GM10266 (cell line): ENCODE measurements around the gene ARHGAP28.

Experiments
- DNase-seq: peaks from one replicate; pipeline ENCODE4 v3.0.0; 2012; ENCODE audit errors: extremely low spot score
- TF ChIP-seq, protein P1 (sequence below): IDR thresholded peaks from 2 replicates; pipeline ENCODE4 v1.5.1; 2012; ENCODE audit warnings: mild to moderate bottlenecking, low read depth; ENCODE audit not compliant: control insufficient read depth, insufficient read depth; ENCODE audit errors: missing control alignments

The ARHGAP28 gene

DNA sequence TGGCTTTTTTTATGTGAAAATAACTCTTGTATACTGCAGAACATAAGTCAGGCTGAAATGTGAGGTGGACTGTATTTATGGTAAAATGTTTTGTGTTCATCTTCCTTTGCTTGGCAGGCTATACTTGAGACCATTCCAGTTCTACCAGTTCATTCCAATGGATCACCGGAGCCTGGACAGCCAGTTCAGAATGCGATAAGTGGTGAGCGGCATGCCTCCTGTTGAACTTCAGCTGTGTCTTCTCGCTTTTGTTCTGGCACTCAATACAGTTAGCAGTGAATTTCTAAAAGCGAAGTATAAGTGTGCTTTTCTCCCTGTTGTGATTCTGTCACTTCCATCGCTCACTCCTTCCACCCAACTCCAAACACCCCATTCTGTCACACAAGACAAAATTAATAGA, 138.5 kb downstream of the ARHGAP28 start:
- TF ChIP-seq, protein P1, sequence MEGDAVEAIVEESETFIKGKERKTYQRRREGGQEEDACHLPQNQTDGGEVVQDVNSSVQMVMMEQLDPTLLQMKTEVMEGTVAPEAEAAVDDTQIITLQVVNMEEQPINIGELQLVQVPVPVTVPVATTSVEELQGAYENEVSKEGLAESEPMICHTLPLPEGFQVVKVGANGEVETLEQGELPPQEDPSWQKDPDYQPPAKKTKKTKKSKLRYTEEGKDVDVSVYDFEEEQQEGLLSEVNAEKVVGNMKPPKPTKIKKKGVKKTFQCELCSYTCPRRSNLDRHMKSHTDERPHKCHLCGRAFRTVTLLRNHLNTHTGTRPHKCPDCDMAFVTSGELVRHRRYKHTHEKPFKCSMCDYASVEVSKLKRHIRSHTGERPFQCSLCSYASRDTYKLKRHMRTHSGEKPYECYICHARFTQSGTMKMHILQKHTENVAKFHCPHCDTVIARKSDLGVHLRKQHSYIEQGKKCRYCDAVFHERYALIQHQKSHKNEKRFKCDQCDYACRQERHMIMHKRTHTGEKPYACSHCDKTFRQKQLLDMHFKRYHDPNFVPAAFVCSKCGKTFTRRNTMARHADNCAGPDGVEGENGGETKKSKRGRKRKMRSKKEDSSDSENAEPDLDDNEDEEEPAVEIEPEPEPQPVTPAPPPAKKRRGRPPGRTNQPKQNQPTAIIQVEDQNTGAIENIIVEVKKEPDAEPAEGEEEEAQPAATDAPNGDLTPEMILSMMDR: no peak
- no peak for DNase-seq

DNA sequence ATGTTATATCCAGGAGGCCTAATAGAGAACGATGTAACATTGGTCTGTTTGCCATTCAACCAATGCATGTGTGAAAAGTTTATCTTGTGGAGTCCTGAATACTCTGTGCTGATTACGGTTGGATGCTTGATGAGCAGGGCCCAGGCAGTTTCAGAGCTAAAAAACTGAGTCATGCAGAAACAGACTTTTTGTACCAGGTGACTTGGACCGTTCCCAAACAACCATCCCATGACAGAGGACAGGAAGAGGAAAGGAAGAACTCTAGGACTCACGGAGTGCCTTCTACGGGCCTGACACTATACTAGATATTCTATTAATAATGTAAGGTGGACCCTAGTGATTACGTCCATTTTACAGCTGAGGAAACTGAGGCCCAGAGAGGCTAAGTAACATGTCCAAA, 142.1 kb downstream of the ARHGAP28 start:
- TF ChIP-seq, protein P1: no peak
- DNase-seq: no peak

DNA sequence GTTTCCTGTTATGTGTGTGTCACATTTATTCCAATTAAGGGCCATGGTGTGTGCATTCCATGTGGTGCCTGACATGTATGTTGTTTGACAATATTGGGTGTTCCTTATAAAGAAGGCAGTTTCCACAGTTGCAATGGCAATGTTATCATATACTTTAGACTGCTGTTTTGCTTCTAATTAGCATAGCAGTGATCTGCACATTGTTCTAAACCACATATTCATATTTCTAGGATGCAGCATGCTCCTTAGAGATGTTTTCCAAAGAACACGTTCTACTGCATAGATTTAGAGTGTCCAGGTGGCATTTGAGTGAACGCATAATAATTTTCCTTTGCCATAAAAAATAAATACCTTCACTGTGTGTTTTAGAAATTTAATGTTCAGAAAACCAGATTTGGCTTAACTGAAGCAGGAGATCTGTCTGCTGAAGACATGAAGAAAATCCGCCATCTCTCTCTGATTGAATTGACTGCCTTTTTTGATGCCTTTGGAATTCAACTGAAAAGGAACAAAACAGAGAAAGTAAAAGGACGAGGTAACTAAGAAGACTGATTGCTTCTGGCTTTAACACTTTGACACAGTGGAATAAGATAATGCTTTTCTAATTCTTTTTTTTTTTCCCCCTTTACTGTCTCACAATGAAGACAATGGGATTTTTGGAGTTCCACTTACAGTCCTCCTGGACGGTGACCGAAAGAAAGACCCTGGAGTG, 143.7 kb downstream of the ARHGAP28 start:
- DNase-seq: no peak
- TF ChIP-seq, protein P1: no peak

DNA sequence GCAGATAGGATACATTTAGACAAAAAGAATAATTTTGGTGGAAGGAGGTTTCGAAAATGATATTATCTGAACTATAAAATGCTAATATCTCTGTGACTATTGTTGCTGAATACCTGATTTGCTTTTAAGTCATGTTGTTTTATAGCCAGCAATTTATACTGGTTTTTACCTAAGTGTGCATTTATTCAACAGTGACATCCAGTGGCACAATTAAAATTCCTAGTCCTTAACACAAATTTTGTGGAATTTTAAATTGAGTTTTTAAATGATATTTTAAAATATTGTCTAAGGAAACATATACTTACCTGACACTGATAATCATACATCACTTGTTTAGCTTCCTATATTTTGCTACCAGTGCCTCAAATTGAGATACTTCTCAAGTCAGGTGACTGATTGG, 144.8 kb downstream of the ARHGAP28 start:
- TF ChIP-seq, protein P1: no peak
- no peak for DNase-seq

DNA sequence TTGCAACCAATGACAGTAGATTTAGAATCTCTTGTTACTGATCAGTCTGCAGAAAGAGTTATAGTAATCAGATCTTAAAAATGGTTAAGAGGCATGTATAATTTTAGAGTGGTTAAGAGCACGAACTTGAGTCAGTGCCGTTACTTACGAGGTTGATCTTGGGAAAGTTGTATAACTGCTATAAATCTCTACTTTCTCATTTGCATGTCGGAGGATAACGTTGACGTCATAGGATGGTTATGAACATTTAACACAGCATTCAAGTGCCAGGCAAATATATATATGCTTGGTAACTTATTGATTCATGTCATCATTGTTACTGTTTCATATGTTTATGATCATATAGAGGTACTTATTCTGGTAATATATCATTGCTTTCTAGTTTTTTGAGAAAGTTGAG, 146.2 kb downstream of the ARHGAP28 start:
- TF ChIP-seq, protein P1: no peak
- DNase-seq: no peak

DNA sequence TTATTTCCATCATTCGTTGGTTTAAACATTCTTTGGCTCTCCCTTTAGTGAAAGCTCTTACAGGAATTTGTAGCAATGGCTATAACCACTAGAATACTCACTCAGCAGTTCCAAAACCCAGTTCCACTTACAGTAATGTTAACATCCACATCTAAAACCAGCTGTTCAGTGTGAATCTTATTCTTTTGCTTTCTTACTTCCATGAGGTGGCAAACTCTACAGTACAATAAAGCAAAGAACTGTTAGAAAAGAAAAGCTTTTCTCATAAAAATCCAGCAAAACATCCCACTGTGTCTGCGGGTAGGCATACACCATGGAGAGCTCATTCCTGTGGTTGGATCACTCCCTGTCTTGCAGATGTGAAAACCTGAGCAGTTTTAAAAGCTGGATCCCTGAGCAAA, 147.1 kb downstream of the ARHGAP28 start:
- TF ChIP-seq, protein P1: no peak
- DNase-seq: no peak

DNA sequence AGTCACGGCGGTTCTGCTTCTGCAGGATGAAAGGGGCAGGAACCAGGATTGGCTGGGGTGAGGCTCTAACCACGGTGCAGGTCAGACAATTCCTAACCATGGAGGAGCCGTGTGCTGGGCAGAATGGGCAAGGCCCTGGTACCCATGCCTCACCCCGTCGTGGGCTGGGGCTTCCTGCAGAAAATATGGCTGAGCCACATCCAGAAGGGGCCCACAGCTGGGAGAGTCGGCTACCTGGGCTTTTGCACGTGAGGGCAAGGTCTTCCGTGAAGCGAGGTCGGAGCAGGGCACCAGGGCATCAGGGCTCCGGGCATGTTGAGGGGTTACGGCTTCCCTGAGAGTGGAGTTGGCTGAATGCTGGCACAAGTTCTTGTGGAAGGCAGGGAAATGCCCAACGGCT, 147.8 kb downstream of the ARHGAP28 start:
- DNase-seq: no peak
- TF ChIP-seq, protein P1: no peak
